HG03457 (cell line): ENCODE data around the gene DCST1.

Source experiments
- ATAC-seq: cut with Tn5 transposase; IDR thresholded peaks from one replicate; pipeline ENCODE4 v1.9.1; 2021; ENCODE audit warnings: moderate number of reproducible peaks; ENCODE audit not compliant: unreplicated experiment

Gene DCST1

GRCh38 chr1:155051342-155051776 is 17.7 kb downstream of the DCST1 start:
- ATAC-seq, result no peak

DNA sequence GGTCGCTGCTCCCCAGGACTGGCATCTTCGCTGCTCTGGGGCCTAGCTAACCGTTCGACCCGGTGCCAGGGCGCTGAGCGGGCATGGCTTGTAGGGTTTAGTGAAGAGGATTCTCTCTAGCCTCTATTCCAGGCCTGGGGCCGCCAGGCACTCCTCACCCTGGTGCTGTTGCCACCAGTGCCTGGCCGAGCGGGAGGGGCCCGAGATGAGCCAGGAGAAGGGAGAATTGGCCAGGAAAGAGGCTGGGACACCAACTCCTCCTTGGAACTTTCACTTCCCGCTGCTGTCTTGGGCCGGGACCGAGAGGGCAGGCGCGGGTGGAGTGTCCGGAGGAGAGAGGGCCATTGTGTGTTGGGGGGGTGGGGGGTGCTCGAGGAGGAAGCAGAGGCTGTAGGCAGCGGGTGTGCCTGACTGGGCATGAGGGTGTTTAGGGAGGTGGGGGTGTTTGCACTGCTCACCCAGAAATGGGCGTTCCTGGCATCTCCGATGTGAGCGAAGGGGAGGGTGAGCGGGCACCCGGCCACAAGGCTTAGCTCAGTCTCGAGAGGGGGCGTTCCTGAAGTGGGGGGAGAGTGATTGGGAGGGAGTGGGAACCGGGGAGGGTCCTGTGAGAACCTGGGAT is 18.3 kb downstream of the DCST1 start:
- ATAC-seq, result no peak

- ATAC-seq, result no peak
Measured at GRCh38 chr1:155052439-155053395, 19.1 kb downstream of the DCST1 start.

DNA sequence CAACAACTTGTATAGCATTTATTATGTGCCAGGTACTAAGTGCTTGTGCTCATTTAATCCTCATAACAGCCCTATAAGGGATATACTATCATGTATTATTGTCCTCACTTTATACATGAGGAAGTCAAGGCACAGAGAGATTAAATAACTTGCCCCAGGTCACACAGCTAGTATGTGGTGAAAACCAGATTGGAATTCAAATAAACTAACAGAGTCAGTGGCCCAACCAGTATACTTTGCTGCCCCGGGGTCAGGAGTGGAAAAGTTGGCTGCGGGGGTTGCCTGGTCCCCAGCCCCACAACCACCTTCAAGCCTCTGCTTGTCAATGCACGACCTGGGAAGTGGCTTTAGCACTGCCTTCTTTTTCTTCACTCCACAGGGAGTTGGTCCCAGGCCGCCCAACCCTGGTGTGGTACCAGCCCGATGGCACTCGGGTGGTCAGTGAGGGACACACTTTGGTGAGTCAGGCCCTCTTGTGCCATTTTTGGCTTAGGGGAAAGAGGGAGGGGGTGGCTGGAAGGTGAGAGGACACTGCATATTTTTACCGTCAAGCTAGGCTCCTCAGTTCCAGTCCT is 20.0 kb downstream of the DCST1 start:
- no peak for ATAC-seq

DNA sequence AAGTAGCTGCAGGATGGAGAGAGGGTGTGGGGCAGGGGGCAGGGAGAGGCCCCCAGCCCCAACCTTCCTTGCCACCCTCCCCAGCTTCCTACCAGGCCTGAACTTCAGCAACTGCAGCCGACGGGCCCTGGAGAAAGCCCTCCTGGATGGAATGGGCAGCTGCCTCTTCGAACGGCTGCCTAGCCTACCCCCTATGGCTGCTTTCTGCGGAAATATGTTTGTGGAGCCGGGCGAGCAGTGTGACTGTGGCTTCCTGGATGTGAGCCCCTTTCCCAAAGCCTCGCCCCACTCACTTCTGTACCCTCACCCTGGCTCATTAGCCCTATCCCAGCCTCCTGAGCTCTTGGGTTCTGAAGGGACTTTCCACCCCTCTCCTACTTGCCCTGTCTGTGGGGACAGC is 23.5 kb downstream of the DCST1 start:
- no peak for ATAC-seq

- no peak for ATAC-seq
Measured at GRCh38 chr1:155057788-155058211, 24.2 kb downstream of the DCST1 start.

DNA sequence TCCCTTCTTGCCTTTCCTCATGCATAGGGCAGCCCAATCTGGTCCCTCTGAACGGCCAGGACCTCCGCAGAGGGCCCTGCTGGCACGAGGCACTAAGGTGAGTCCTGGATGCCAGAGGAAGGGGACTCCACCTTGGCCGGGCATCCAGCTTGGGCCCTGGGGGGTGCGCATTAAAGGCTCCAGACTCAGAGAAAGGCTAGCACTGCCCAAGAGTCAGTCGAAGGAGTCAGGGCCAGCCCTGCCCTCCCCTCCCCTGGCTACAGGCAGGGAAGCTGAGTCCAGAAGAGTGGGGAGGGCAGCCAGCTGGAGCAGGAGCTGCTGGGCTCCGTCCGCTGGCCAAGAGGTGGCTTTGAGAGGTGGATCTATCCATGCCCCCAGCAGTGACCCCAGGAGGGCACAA is 27.1 kb downstream of the DCST1 start:
- no peak for ATAC-seq

DNA sequence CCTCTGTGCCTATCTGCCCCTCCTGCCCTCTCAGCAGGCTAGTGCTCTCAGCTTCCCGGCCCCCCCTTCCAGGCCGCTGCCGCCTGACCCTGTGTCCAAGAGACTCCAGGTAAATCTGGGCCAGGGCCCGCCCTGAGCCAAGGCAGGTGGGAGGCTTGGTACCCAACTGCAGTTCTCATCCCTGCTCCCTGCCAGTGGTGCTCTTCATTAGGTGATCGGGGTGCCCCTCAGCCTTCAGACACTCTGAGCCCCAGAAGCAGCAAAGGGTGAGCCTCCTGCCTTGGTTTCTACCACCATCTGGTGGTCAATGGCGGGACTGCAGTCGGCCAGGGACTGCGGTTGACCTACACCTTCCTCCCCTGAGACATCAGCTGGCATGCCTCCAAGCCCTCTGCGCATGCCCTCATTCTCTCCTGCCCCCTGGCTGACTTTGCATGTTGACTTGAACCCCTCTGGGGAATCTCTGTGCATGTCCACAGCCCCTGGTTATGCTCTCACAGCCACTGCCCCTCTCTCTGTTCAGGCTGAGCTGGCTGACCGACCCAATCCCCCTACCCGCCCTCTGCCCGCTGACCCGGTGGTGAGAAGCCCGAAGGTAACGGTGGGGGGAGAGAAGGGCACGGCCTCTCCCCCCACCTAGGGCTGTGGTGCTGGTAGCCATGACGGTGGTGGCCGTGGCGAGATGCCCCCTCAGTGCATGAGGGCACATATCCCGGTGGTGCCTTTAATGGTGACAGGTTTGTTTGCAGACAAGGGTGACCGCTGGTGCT is 27.9 kb downstream of the DCST1 start:
- ATAC-seq, result no peak

GRCh38 chr1:155062151-155062686 is 28.6 kb downstream of the DCST1 start:
- no peak for ATAC-seq

- no peak for ATAC-seq
Measured at GRCh38 chr1:155062702-155063411, 29.2 kb downstream of the DCST1 start.

GRCh38 chr1:155063550-155064110 is 30.0 kb downstream of the DCST1 start, which contains the start of gene EFNA4:
EFNA4 (plus strand) TSS chr1:155063740; CDS start chr1:155063824, 84 bp downstream.
- no peak for ATAC-seq

GRCh38 chr1:155064111-155064831 is 30.6 kb downstream of the DCST1 start:
- ATAC-seq, result no peak

GRCh38 chr1:155064832-155065429 is 31.3 kb downstream of the DCST1 start:
- no peak for ATAC-seq

DNA sequence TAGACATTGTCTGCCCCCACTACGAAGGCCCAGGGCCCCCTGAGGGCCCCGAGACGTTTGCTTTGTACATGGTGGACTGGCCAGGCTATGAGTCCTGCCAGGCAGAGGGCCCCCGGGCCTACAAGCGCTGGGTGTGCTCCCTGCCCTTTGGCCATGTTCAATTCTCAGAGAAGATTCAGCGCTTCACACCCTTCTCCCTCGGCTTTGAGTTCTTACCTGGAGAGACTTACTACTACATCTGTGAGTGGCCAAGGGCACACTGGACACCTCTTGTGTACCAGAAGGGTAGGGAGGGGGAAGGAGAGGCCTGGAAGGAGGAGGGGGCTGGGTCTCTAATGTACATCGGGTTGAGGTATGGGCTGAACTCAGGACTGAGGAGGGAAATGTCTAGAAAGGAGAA is 33.2 kb downstream of the DCST1 start:
- no peak for ATAC-seq

DNA sequence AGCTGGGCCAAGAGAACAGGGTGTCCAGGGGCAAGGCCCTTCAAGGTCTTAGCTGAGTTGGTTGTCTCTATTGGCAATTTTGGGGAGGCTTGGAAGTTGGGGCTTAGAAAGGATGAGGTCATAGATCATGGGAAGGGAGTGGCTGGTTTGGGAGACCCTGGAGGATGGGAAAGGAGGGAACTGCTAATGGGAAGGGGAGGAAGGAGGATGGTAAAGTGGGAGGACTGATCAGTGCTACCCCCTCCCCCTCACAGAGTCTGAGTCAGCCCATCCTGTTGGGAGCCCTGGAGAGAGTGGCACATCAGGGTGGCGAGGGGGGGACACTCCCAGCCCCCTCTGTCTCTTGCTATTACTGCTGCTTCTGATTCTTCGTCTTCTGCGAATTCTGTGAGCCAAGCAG is 35.0 kb downstream of the DCST1 start:
- ATAC-seq, result no peak

DNA sequence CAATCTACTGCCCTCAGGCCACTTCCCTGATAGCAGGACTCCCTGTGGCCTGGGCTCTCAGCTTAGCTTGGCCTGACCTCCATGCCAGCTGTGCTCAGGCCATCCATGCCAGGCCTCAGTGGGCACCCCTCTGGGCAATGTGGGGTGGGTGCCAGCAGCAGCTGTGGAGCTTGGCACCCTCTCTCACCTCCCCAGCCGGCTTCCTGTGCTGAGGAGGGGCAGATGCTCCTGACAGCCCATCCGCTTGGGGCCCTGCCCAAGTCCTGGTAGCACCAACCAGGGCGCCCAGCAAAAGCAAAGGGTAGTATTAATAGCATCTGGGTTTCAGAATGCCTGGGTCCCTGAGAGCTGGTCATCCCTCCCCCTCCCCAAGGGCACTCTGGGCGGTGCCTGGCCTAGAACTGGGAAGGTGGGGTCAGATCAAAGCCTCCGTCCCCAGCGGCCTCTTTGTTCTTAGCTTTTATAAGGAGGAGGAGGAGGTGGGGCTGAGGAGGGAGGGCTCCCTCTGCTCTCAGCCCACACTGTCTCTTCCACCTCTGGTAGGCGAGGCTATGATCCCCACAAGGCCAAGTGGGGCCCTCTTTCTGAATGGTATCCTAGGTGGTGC is 36.0 kb downstream of the DCST1 start:
- no peak for ATAC-seq

- ATAC-seq, result no peak
Measured at GRCh38 chr1:155070158-155070621, 36.6 kb downstream of the DCST1 start.
